ENCODE data around the gene PRSS36.
"Not testable (repeated sequence)": the region's sequence is repeated elsewhere in the genome, so short reads cannot be mapped to it uniquely, and the experiment has no call there.

Gene PRSS36

DNA sequence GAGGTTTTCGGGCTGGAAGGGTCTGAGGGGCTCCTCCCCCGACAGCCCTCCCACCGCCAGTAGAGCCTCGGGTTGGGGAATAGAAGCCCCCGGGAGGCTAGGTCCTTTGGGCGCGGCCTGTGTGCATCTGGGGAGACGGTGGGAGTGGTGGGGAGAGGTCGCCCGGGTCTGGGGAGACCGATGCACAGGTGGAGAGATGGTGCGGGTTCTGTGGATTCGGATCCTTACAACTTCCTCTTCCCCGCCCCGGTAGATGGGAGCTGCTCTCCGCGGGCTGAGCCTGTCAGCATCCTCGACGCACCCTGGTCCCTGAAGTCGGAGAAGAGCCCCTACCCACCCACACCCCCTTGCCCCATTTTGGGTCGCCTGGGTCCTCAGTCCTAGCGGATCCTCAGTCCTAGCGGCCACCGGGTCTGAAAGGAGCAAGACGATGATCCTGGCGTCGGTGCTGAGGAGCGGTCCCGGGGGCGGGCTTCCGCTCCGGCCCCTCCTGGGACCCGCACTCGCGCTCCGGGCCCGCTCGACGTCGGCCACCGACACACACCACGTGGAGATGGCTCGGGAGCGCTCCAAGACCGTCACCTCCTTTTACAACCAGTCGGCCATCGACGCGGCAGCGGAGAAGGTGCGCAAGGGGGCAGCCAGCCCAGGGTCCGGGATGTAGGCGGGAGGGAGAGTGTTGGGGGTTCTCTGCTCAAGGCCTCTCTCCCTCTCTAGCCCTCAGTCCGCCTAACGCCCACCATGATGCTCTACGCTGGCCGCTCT, 40.9 kb downstream of the PRSS36 start:
- Mint-ChIP-seq H3K27me3 (no peaks in the 10 kb centered on the region), H3K27ac (peak overlapping the region; percentile 22), H3K9me3 (ENCODE audit: low read depth) (no peaks in the 10 kb centered on the region), H3K4me1 (ENCODE audit: low read depth) (peaks cover 20% of the 10 kb centered on the region), H3K36me3 (no peaks in the 10 kb centered on the region), H3K4me3 (peak overlapping the region; percentile 90)

DNA sequence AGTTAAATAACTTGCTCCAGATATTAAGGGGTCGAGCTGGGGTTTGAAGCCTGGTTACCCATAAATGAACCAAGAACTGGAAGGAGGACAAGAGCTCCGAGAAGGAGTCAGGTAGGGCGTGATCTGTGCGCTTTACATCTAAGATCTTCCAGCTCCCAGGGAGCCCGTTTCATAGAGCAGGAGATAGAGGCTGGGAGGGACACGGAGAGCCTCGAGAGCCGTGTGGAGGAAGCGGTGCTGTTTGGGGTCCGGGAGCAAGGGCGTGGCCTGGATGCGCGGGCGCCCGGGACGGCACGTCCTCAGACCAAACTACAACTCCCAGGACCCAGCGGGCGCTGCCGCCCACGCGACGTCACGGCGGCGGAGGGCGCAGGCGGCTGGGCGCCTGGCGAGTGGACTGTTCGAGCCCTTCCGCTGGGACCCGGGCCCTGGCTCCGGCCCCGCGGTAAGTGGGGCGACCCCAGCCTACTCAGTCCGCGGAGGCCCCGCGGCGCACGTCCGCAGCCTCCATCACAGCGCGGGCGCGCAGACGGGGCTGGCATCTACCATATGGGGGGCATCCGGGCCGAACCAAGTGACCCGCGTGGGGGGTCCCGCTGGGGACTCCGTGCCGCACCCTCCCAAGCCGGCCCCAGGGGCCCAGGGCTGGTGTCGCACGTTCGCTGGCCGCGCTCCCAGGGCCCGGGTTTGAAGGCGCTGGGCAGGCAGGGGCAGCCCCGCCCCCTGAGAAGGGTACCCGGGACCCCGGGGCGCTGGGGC, 41.7 kb downstream of the PRSS36 start, which contains the start of gene BCKDK:
Gene BCKDK, plus strand, starts transcription at position 352 of the 759 bp plus-strand sequence. CDS start 838 bp downstream, outside the sequence.
- no peaks in the 10 kb centered on the region for H3K27me3 Mint-ChIP-seq
- peak within 1 kb of the TSS; percentile 90 for H3K4me3 Mint-ChIP-seq
- H3K27ac Mint-ChIP-seq = peak within 1 kb of the TSS; percentile 93
- peaks cover 18% of the 10 kb centered on the region for H3K4me1 Mint-ChIP-seq (ENCODE audit: low read depth)
- no peaks in the 10 kb centered on the region for H3K36me3 Mint-ChIP-seq
- no peaks in the 10 kb centered on the region for H3K9me3 Mint-ChIP-seq (ENCODE audit: low read depth)

DNA sequence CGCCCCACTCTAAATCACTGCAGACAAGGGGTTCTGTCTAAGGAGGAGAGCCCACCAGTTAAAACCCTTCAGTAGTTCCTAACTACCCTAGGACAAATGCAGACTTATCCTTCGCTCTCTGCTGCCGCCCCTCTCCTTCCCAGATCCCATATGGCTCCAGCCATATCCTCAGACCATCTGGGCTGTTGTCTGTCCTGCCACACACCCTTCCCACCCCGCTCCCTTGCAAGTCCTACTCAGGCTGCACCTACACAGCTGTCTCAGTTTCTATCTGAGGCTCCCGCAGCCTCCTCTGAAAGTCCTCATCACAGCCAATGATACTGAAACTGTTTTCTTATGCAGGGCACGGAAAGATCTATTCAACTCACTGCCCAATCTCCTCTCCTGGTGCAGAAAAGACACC, 42.4 kb downstream of the PRSS36 start:
- peak overlapping the region; percentile 93 for H3K27ac Mint-ChIP-seq
- H3K36me3 Mint-ChIP-seq = no peaks in the 10 kb centered on the region
- no peaks in the 10 kb centered on the region for H3K9me3 Mint-ChIP-seq (ENCODE audit: low read depth)
- peaks cover 18% of the 10 kb centered on the region for H3K4me1 Mint-ChIP-seq (ENCODE audit: low read depth)
- no peaks in the 10 kb centered on the region for H3K27me3 Mint-ChIP-seq
- H3K4me3 Mint-ChIP-seq = peak overlapping the region; percentile 88

DNA sequence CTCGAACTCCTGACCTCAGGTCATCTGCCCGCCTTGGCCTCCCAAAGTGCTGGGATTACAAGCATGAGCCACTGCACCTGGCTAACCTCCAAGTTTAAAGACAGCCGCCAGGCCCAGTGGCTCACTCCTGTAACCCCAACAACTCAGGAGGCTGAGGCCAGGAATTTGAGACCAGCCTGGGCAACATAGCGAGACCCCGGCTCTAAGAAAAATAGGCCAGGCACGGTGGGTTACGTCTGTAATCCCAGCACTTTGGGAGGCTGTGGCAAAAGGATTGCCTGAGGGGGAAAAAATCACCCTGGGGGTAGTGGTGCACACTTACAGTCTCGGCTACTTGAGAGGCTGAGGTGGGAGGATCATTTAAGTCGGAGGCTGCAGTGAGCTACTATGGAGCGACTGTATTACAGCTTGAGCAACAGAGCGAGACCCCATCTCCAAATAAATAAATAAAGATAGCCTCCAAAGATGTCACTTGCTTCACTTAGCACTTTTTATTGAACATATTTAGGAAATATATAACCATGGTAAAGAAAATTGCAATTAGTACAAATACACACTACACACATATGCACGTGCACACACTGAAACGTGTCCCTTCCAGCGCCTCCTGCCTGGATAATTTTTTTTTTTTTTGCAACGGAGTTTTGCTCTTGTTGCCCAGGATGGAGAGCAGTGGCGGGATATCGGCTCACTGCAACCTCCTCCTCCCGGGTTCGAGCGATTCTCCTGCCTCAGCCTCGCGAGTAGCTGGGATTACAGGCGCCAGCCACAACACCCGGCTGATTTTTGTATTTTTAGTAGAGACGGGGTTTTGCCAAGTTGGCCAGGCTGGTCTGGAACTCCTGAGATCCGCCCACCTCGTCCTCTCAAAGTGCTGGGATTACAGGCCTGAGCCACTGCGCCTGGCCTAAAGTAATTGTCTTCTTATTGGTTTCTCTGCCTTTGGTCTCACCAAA, 43.1 kb downstream of the PRSS36 start:
- peak overlapping the region; percentile 88 for H3K4me3 Mint-ChIP-seq
- H3K9me3 Mint-ChIP-seq (ENCODE audit: low read depth) = no peaks in the 10 kb centered on the region
- peaks cover 18% of the 10 kb centered on the region for H3K4me1 Mint-ChIP-seq (ENCODE audit: low read depth)
- no peak overlapping the region for H3K27ac Mint-ChIP-seq
- H3K36me3 Mint-ChIP-seq = no peaks in the 10 kb centered on the region
- no peaks in the 10 kb centered on the region for H3K27me3 Mint-ChIP-seq

DNA sequence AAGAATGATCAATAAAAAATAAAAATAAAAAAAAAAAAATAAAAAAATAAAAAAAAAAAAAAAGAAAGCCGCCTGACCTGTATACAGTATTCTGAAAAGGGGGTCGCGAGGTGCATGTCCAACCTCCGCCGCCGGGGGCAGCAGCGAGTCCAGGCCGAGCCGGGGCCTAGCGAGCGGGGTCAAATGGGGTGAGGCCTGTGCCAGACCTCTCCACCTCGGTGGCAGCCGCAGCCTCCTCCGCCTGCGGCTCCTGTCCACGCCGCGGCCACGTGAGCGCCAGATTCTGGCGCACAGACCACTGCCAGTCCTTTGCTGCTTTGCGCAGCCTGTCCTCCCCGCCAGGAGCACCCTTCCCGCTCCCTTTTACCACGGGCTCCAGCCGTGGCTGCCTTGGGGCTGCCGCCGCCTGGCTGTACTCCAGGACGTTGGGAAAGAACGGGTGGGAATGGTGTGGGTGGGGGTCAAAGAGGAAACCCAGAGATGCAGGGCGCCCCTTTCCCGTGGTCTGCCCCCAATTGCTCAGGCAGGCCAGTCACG, 44.1 kb downstream of the PRSS36 start:
- Mint-ChIP-seq H3K9me3 (ENCODE audit: low read depth) (no peaks in the 10 kb centered on the region), H3K4me3 (peak overlapping the region; percentile 42), H3K4me1 (ENCODE audit: low read depth) (peaks cover 18% of the 10 kb centered on the region), H3K36me3 (no peaks in the 10 kb centered on the region), H3K27me3 (no peaks in the 10 kb centered on the region), H3K27ac (peak overlapping the region; percentile 16)

DNA sequence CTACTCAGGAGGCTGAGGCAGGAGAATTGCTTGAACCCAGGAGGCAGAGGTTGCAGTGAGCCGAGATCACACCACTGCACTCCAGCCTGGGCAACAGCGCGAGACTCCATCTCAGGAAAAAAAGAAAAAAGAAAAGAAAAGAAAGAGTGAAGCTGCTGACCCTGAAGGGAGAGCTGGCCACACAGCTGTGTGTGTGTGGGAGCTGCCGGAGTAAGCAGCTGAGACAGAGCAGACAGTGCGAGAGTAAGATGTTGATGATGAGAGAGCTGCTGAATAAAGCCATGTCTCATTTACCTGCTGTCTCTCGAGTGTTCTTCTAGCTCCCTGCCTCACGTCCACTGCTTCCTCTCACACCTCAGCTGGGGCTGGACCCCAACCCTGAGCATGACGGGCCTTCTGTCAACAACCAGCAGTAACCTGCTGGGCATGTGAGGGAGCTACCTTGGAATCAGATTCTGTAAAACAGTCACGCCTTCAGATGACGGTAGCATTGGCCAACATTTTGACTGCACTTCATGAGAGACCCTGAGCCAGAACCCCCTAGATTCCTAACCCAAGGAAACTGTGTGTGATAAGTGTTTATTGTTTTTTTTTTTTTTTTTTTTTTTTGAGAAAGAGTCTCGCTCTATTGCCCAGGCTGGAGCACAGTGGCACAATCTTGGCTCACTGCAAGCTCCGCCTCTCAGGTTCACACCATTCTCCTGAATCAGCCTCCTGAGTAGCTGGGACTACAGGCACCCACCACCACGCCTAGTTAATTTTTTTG, 48.8 kb downstream of the PRSS36 start:
- H3K4me1 Mint-ChIP-seq (ENCODE audit: low read depth); H3K9me3 Mint-ChIP-seq (ENCODE audit: low read depth); H3K27me3 Mint-ChIP-seq; H3K27ac Mint-ChIP-seq; H3K36me3 Mint-ChIP-seq; H3K4me3 Mint-ChIP-seq: not testable (repeated sequence)

DNA sequence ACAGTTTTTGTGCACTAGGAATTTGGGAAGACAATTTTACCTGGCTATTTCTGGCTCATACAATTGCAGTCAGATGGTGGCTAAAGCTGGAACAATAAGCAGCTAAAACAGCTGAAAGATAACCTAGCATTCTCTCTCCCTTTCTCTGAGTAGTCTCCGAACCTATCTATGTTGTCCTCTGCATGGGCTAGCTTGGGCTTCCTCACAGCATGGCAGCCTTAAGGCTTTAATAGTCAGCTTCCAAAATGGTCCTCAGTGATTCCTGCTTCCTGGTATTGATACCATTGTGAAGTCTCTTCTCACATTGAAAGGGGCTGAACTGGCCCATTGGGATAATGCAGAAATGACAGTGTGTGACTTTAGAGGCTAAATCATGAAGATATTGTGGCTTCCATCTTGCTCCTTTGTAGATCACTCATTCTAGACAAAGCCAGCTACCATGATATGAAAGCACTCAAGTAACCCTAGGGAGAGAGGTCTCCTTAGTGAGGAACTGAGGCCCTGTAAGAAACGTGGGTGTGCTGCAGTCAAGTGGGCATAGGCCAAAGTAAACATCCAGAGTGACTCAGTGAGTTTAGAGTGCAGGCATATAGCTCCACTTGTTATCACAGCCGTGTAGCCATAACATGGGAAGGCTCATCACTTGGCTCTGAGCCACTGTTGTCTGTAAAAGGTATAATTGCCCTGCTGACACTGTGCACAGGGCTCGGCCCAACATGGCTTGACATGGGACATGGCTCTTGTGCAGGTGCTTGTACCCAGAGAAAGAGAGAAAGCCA, 49.8 kb downstream of the PRSS36 start:
- Mint-ChIP-seq H3K27me3 (no peaks in the 10 kb centered on the region), H3K4me1 (ENCODE audit: low read depth) (peaks cover 7% of the 10 kb centered on the region), H3K4me3 (no peak overlapping the region), H3K36me3 (no peaks in the 10 kb centered on the region), H3K9me3 (ENCODE audit: low read depth) (no peaks in the 10 kb centered on the region), H3K27ac (no peak overlapping the region)

DNA sequence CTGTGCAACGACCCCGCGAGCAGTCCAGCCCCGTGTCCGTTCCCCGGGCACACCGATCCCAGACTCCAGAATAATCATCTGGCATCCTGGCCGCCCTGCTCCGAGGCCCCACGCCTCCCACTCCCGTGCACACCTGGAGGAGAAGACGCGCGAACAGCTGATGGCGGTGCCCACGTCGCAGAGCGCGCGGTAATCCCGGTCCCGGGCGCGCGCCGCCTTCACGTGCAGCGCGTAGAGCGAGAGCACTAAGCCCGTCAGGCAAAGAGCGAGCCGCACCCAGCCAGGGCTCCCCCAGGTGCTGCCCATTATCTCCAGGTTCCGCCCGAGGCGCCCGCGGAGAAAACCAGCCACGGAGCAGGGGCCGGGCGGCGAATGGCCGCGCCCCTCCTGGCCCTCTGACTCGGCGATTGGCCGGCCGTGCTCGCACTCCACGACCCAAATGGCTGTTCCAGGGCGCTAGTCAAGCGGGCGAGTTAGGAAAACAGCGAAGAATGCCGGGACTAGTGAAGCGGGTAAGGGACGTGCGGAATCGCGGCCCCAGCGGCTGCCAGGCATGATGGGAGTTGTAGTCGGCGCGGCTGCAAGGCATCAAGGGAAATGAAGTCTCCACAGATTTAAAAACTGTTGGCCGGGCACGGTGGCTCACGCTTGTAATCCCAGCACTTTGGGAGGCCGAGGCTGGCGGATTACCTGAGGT, 55.3 kb downstream of the PRSS36 start, which contains the start of gene VKORC1:
Gene VKORC1, minus strand, starts transcription at position 374 of the 697 bp plus-strand sequence. Its CDS starts 68 bp downstream, at position 306.
- Mint-ChIP-seq H3K4me3 (peak within 1 kb of the TSS; percentile 97), H3K4me1 (ENCODE audit: low read depth) (peaks cover 23% of the 10 kb centered on the region), H3K9me3 (ENCODE audit: low read depth) (no peaks in the 10 kb centered on the region), H3K36me3 (no peaks in the 10 kb centered on the region), H3K27me3 (no peaks in the 10 kb centered on the region), H3K27ac (peak within 1 kb of the TSS; percentile 87)

DNA sequence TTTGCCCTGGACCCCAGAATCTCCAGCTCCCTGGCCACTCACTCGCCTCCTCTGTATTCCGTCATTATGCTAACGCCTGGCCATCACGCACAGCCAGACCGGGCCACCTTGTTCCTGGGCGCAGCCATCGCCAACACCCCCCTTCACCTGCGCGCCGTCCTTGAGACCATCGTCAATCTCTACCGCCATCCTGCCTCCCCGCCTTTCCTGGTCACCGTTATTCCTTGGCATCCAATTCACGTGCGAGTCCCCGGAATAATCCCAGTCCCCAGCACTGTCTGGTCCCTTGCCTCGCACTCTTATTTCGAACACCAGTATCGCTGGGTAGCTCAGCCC, 55.8 kb downstream of the PRSS36 start:
- H3K9me3 Mint-ChIP-seq (ENCODE audit: low read depth) = no peaks in the 10 kb centered on the region
- peak overlapping the region; percentile 87 for H3K27ac Mint-ChIP-seq
- peaks cover 23% of the 10 kb centered on the region for H3K4me1 Mint-ChIP-seq (ENCODE audit: low read depth)
- peak overlapping the region; percentile 97 for H3K4me3 Mint-ChIP-seq
- H3K36me3 Mint-ChIP-seq = no peaks in the 10 kb centered on the region
- no peaks in the 10 kb centered on the region for H3K27me3 Mint-ChIP-seq

DNA sequence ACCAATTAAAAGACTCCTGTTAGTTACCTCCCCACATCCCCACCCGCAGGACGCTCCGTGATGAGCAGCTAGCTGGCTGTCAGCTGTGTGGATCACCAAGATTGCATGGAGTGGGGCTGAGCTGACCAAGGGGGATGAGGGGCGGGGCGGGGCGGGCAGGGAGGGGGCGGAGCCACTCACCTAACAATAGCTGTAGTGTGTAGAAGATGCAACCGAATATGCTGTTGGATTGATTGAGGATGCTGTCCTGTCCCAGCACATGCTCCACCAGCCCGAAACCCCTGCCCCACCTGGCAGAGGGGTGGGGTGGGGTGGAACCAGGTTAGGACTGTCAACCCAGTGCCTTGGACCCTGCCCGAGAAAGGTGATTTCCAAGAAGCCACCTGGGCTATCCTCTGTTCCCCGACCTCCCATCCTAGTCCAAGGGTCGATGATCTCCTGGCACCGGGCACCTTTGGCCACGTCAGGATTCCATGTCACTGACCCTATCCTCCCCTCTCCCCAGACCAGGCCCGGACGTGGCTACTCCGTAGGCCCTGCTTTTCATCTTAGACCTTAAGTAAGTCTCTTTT, 56.6 kb downstream of the PRSS36 start:
- peak overlapping the region; percentile 63 for H3K4me3 Mint-ChIP-seq
- no peaks in the 10 kb centered on the region for H3K27me3 Mint-ChIP-seq
- H3K9me3 Mint-ChIP-seq (ENCODE audit: low read depth) = no peaks in the 10 kb centered on the region
- peaks cover 23% of the 10 kb centered on the region for H3K4me1 Mint-ChIP-seq (ENCODE audit: low read depth)
- H3K36me3 Mint-ChIP-seq = no peaks in the 10 kb centered on the region
- no peak overlapping the region for H3K27ac Mint-ChIP-seq

DNA sequence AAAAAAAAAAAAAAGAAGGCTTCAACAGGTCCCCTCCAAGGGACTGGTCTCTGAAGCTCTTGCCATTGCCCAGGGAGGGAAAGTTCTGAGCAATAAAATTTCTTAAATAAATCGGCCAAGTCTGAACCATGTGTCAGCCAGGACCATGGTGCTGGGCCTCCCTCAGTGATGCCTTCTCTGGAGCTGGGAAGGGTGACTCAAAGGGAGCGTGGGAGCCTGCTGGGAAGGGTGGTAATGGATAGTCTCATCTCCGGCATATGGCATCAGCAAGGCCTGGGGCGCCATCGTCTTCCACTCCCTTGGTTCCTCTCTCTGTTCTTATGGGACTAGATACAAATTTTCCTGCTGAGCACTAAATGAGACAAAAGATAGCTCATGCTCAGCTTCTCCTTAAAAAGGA, 57.5 kb downstream of the PRSS36 start:
- peaks cover 23% of the 10 kb centered on the region for H3K4me1 Mint-ChIP-seq (ENCODE audit: low read depth)
- no peak overlapping the region for H3K27ac Mint-ChIP-seq
- H3K36me3 Mint-ChIP-seq = no peaks in the 10 kb centered on the region
- H3K4me3 Mint-ChIP-seq = peak overlapping the region; percentile 63
- H3K9me3 Mint-ChIP-seq (ENCODE audit: low read depth) = no peaks in the 10 kb centered on the region
- H3K27me3 Mint-ChIP-seq = no peaks in the 10 kb centered on the region

DNA sequence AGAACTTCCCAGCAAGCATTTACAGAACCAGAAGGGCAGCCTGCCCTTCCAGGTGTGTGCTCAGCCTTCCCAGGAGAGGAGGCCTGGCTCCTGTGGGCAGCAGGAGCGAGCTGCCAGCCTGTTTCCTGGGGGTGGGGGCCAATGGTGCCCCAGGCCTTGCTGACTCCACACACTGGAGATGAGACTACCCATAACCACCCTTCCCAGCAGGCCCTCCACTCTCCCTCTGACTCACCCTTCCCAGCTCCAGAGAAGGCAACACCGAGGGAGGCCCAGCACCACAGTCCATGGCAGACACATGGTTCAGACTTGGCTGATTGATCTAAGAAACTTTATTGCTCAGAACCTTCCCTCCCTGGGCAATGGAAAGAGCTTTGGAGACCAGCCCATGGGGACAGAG, 59.3 kb downstream of the PRSS36 start:
- no peak overlapping the region for H3K4me3 Mint-ChIP-seq
- H3K36me3 Mint-ChIP-seq = no peaks in the 10 kb centered on the region
- H3K4me1 Mint-ChIP-seq (ENCODE audit: low read depth) = peaks cover 18% of the 10 kb centered on the region
- no peak overlapping the region for H3K27ac Mint-ChIP-seq
- no peaks in the 10 kb centered on the region for H3K9me3 Mint-ChIP-seq (ENCODE audit: low read depth)
- no peaks in the 10 kb centered on the region for H3K27me3 Mint-ChIP-seq

DNA sequence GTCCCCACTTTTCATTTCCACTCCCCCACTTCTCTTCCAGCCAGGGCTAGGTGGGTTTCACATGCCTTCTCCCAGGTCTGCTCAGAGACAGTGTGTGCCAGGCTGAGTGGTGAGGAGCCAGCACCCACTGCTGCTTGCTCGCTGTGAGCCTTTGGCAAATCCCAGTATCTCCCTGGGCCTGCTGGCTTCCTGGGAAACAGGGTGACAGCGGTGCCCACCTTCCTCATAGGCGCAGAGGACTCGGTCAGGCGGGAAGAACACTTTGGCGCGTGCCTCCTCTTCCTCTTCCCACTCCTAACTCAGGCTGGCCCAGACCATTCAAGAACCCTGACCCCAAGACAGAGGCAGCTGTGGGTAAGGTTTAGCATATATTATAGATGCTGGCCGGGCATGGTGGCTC, 60.7 kb downstream of the PRSS36 start:
- no peaks in the 10 kb centered on the region for H3K27me3 Mint-ChIP-seq
- H3K9me3 Mint-ChIP-seq (ENCODE audit: low read depth) = no peaks in the 10 kb centered on the region
- no peak overlapping the region for H3K27ac Mint-ChIP-seq
- H3K4me1 Mint-ChIP-seq (ENCODE audit: low read depth) = peaks cover 10% of the 10 kb centered on the region
- H3K4me3 Mint-ChIP-seq = no peak overlapping the region
- no peaks in the 10 kb centered on the region for H3K36me3 Mint-ChIP-seq

All from activated naive CD8-positive, alpha-beta T cell (primary cell).